Hematopoietic multipotent progenitor cell treated with erythropoietin and hydrocortisone succinate and interleukin-3 and kit ligand, for 4 days (in vitro differentiated cells): ENCODE results near the gene GRIK5.
A peak's percentile ranks its signal among the peaks of the same experiment; 100 is the strongest.

Experiments used
- DNase-seq: peaks from one replicate; pipeline ENCODE4 v3.0.0-alpha.2; 2015

GRIK5 gene

DNA sequence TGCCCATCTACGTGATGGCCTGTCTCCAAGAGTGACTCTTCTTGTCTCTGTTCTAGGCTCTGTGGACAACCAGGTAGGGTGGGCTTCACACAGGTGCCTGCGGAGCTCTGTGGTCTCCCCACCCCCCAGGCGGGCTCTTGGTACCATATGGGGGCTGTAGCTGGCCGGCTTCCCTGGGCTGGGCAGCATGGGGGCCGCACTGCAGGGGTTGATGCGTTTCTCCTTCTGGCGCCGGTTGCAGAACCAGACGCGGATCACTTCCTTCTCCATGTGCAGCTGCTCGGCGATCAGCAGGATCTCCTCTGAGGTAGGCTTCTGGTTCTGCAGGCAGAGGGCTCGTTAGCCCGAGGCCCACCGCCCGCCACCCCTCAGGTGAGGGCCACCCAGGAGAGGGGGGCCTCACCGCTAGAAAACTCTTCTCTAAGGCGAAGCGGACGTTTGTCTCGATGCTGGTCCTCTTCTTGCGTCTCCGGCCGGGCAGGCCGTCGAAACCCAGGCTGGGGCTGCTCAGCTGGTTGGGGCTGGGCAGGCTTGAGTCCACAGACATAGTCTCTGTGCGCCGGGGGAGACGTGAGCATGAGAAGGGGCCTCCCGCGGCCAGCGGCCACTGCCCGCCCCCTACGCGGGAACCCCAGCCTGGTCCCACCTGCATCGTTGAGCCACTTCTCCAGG lies 25.3 kb upstream of the GRIK5 start:
- DNase-seq: no peak

DNA sequence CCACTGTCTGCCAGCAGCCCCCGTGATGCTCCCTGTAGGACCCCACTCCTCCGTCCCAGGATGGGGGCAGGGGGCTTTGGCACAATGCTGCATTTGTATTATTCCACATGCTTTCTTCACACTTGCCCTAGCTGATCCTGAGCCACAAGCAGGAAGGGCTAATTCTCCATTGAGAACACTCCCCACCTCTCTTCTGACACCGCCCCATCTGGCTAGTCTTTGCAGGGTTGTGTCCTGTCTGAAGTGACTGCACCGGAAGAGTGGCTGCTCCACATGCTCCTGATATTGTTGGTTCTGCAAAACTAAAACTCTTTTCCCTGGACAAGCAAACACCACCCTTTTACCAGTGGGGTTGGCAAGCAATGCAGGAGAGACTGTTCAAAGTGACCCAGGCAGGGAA lies 23.9 kb upstream of the GRIK5 start:
- no peak for DNase-seq

DNA sequence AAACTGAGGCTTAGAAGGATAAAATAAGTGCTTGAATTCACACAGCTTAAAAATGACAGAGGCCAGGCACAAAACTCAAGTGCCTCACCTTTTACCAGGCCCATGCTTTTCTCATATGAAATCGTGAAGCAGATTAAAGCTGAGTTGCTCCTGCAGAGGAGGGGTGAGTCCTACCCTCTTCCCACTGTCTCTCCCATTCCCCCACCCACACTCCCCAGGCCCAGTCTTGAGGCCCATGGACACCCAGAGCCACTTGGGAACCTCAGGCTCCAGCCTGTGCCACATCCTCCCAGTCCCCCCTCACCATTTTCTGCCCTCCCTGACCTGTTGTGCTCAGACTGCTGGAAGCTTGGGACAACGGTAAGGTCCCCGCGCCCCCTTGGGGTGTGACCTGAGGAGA lies 23.5 kb upstream of the GRIK5 start:
- DNase-seq: no peak

DNA sequence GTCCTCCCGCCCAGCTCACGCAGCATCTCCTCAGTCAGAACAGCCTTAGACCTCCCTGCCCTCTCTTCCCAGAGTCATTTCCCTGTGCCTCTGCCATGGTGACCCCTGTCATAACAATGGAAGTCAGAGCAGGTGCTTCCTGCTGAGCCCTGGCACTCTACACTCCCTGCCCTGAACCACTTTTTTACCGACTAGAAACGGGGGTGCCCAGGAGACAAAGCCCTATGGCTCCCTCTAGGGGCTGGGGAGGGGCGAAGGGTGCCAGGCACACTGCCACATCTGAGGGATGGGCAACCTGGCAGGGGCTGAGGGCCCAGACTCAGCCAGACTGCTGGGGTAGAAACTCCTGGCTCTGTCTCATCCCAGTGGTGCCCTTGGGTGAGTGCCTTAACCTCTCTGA lies 22.3 kb upstream of the GRIK5 start:
- peak; percentile 83 for DNase-seq

DNA sequence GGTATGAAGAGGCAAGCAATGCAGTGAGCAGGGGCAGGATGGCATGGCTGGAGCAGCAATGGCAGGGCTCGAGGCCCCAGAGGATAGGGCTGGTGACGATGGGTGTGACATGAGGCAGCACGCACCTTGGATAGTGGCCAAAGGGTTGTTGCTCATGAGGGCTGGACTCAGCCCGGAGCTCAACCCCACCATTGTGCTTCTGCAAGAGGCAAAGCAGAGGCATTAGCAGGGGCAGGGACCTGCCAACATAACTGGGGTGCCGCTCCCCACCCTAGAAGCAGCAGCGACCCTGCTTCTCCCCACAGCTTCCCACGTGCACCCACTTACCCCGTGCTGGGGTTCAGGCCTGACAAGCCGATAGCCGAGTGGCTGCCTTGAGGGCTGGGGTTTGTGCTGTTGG lies 21.7 kb upstream of the GRIK5 start:
- peak; percentile 71 for DNase-seq

DNA sequence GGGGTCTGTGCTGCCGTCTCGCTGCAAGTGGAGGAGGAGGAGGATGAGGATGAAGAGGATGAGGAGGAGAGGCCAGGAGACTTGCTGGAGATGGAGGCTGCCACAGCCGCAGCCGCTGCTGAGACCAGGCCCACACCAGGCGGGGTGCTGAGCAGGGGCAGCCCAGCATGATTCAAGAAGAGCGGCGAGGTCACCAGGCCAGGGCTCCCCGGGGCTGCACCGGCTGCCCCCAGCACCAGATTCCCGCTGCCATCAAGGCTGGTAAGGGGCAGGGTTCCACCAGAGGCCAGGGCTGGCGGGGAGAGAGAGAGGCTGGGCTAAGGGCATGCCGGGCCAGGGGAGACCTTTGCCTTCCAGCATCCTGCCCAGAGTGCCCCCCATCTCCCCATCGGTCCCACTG lies 21.3 kb upstream of the GRIK5 start:
- no peak for DNase-seq

DNA sequence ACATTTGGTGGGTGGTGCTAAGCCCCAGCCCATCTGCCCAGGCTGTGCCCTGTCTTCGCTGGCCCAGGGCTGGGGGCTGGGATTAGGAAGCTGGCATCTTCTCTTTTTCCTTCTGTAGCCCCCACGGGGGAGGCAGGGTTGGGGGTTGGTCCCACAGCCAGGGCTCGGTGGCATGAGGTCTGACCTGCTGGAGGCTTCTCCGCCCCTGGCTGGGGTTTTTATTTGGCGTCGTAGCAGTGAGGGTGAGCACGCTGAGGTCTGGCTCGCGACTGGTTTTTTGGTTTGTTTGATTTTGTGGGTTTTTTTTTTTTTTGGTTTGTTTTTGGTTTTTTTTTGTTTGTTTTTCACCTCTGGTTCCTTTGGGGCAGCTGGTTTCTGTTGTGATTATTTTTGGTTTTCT lies 20.7 kb upstream of the GRIK5 start:
- no peak for DNase-seq

DNA sequence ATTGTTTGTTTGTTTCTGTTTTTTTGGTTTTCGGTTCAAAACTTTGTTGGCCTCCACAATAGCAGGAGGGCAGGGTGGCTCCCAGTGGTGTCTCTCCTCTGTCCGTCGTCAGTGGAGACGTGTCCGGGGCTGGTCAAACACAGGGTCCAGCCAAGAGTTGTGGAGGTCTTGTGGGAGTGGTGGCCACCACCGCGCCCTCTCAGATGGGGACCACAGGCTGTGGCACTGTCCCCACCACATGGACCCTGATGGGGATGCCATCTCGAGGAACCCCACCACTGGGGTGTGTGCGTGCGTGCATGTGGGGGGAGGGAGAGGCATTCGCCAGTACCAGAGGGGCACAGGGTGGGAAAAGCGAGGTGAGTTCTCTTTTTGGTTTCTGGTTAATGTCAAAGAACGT lies 19.8 kb upstream of the GRIK5 start:
- DNase-seq: no peak

DNA sequence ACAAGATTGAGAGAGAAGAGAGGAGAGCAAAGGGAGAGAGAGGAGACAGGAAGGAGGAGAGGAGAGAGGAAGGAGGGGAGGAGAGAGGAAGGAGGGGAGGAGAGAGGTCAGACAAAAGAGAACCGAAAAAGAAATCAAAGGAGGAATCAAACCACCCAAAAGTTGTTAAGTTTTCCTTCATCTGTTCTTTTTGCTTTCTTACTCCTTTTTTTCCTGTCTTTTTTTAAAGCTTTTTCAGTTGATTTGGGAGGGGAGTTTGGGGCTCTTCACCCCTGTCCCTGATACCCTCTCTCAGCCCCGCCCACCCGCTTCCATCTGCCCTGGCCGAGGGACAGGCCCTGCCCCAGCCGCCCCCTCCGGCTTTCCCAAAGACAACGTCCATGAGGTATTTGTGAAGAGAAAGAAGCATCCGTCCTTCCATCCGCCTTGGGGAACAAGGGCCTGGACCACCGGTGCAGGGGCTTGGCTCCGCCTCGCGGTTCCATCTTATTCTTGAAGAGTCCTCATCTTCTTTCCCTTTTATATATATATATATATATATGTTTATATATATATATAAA lies 19.3 kb upstream of the GRIK5 start:
- DNase-seq: no peak

DNA sequence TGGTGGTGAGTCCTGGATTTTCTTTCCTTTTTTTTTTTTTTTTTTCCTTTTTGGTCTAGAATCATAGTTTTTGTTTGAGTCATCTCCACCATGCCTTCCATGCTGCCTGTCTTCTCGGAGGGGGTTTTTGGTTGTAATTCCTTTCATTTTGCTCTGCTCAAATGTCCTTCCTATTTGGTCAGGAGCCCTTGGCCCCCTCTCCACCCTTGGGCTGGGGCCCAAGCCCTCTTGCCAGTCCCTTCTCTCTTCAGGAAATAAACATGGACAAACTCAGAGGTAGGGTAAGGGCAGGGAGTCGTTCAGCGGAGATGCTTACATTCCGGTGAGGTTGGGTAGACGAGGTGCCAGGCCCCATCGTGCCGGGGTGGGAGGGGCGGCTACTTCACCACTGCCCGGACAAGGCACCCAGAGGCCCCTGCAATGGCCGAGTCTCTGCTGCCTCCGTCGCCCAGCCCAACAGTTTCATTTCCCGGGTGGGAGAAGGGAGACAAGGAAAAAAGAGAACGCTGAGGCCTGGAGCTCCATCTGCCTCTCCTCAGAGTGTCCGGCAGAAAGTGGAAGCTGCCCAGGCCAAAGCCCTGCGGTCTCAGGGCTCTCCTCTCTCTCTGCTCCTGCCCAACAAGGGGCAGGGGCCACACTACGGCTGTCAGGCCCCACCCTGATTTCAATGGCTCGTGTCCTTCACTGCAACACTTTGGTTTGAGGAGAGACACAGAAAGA lies 18.6 kb upstream of the GRIK5 start:
- no peak for DNase-seq

DNA sequence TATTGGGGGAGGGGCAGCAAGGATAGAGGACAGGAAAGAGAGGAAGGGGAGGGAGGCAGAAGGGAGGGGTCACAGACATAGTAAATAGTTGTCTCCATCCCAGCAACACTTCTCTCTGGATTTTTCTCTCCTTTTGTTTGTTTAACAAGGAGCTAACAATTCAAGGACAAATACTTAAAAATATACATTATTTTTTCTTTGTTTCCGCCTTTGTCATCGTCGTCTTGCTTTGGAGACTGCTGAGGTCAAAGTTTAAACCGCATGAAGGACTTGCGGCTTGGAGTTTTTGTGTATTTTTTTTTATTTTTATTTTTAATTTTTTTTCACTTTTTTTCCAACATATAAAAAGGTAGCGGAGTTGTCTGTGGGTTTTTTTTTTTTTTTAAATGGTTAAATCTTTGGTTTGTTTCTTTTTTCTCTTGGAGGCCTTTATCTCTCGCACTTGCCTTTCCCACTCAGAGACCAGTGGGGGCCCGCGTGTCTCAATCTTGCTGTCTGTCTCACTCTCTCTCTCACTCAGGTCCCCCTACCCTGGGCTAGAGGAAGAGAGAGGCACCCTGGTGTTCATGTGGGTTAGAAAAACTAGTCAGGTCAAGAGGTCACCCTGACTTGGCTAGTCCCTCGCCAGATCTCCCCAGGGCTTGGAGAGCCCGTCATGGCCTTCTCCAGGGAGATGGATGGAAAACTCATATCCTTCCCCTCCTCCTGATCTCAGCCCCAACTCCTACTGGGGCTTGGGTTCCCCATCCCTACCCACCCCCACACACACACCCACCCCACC lies 17.0 kb upstream of the GRIK5 start:
- DNase-seq: no peak

DNA sequence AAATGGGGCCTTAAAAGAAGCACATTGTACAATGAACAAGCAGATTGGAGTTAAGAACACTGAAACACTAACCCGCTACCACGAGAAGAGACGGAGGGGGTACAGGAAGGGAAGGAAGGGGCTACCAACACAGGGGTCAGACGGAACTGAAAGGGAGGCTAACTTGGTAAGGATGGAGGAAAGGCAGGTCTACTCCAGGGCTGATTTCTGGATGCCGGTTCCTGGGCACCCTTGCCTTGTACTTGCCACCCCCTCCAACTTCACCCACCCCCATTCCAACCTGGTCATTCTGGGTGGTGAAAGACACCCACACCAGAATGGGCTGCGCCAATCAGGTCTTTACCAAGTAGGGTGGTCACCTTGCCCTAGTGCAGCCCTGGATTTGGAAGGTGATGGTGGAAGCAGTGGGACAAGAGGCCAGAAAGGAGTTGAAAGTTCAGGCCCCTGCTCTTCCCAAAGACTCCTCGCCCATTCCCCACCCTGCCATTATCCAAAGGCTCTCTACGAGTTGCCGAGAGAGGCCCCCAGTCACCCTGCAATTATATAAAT lies 16.3 kb upstream of the GRIK5 start:
- no peak for DNase-seq

DNA sequence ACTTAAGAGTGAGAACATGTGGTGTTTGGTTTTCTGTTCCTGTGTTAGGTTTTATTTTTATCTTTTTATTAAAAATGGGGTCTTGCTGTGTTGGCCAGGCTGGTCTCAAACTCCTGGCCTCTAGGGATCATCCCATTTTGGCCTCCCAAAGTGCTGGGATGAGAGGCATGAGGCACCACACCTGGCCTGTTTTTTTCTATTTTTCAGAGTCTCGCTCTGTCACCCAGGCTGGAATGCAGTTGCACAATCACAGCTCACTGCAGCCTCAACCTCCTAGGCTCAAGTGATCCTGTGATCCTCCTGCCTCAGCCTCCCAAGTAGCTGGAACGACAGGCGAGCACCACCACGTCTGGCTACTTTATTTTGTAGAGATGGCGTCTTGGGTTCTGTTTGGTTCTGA lies 13.5 kb upstream of the GRIK5 start:
- no peak for DNase-seq

DNA sequence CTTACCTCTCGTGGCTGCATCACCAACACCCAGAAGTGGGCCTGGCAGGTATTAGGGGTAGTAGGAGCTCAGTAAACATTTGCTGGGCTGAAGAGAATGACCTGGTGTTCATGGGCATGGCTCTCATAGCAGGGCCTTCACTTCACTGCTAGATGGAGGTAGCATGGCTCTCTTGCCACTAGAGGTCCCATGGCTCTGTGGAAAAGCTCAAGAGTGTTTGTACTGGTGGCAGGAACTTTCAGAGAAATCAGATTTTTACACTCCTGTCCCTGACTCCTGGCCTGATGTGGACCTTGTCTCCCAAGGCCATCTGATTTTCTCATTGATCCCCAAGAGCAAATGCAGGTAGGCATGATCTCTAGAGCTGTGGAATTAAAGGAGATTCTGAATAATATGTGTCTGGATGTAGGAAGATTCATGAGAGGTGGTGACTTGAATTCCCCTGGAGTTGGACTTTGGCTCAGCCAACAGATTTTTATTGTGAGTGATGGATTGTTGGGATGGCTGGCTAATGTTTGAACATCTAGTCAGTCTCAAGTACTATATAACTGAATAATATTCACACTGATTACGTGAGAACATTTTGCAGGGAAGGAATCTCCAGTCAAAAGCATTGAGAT lies 11.7 kb upstream of the GRIK5 start:
- DNase-seq: peak; percentile 72

DNA sequence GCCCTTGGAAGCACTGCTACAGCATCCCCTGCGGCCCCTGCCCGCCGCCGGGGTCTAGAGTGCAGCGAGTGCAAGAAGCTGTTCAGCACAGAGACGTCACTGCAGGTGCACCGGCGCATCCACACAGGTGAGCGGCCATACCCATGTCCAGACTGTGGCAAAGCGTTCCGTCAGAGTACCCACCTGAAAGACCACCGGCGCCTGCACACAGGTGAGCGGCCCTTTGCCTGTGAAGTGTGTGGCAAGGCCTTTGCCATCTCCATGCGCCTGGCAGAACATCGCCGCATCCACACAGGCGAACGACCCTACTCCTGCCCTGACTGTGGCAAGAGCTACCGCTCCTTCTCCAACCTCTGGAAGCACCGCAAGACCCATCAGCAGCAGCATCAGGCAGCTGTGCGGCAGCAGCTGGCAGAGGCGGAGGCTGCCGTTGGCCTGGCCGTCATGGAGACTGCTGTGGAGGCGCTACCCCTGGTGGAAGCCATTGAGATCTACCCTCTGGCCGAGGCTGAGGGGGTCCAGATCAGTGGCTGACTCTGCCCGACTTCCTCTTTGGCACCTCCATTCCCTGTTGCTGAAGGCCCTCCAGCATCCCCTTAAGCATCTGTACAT lies 10.9 kb upstream of the GRIK5 start:
- DNase-seq: no peak

DNA sequence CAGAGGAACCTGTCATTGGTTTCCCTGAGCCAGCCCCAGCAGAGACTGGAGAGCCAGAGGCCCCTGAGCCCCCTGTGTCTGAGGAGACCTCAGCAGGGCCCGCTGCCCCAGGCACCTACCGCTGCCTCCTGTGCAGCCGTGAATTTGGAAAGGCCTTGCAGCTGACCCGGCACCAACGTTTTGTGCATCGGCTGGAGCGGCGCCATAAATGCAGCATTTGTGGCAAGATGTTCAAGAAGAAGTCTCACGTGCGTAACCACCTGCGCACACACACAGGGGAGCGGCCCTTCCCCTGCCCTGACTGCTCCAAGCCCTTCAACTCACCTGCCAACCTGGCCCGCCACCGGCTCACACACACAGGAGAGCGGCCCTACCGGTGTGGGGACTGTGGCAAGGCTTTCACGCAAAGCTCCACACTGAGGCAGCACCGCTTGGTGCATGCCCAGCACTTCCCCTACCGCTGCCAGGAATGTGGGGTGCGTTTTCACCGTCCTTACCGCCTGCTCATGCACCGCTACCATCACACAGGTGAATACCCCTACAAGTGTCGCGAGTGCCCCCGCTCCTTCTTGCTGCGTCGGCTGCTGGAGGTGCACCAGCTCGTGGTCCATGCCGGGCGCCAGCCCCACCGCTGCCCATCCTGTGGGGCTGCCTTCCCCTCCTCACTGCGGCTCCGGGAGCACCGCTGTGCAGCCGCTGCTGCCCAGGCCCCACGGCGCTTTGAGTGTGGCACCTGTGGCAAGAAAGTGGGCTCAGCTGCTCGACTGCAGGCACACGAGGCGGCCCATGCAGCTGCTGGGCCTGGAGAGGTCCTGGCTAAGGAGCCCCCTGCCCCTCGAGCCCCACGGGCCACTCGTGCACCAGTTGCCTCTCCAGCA lies 10.1 kb upstream of the GRIK5 start:
- no peak for DNase-seq

DNA sequence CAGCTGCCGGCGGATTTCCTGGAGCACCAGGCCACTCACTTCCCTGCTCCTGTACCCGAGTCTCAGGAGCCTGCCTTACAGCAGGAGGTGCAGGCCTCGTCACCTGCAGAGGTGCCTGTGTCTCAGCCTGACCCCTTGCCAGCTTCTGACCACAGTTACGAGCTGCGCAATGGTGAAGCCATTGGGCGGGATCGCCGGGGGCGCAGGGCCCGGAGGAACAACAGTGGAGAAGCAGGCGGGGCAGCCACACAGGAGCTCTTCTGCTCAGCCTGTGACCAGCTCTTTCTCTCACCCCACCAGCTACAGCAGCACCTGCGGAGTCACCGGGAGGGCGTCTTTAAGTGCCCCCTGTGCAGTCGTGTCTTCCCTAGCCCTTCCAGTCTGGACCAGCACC lies 9.3 kb upstream of the GRIK5 start:
- no peak for DNase-seq

DNA sequence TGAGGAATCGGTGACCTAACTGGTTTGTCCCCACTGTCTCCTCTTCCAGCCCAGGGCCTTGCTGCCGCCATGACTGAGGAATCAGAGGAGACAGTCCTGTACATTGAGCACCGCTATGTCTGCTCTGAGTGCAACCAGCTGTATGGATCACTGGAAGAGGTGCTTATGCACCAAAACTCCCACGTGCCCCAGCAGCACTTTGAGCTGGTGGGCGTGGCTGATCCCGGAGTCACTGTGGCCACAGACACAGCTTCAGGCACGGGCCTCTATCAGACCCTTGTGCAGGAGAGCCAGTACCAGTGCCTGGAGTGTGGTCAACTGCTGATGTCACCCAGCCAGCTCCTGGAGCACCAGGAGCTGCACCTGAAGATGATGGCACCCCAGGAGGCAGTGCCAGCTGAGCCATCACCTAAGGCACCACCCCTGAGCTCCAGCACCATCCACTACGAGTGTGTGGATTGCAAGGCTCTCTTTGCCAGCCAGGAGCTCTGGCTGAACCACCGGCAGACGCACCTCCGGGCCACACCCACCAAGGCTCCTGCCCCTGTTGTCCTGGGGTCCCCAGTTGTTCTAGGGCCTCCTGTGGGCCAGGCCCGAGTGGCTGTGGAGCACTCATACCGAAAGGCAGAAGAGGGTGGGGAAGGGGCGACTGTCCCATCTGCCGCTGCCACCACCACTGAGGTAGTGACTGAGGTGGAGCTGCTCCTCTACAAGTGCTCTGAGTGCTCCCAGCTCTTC lies 8.7 kb upstream of the GRIK5 start:
- DNase-seq: peak; percentile 21

DNA sequence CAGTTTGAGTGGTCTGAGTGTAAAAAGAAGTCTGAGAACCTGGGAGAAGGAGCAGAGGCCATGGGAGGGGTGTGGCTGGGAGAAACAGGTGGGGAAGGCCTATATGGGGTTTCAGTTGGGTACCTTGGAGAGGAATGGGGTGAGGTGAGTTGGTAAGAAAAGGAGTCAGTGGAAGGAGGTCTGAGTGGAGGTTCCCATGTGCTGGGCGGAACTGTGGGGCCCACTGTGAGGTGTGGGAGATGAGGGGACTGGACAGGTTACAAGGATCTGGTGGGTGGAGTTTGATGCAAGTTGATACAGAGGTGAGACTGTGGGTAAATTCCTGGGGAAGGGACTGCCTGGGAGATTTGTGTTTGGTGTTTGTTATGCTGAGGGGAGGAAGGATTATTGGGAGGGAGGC lies 8.1 kb upstream of the GRIK5 start:
- no peak for DNase-seq

DNA sequence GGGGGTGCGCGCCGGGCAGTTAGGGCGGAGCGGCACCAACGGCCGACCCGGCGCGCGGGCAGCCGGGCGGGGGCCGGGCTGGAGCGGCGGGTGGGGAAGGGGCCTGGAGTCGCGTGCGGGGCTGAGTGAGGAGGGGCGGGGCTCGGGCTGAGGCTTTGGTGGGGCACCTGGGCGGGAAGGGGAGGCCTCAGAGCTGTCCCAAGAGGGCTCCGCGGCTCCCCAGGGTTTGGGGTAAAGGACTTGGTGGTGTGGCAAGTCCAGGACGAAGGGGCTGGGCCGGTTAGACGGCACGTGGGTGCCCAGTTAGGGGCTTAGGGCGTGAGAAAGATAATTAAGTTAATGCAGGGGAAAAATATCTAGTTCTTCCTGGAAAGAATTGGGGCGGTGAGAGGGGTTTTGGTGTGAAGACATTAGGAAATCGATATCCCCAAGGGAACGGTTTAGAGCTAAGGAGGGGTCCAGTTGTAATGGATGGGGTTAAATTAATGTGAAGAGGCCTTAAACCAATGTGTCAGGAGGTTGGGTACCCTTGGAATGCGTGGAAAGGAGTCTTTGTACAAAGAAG lies 6.5 kb upstream of the GRIK5 start:
- no peak for DNase-seq
